Chondrocyte (in vitro differentiated cells): ENCODE results near the gene COLEC11. TPM values are rescaled to one million over a fixed set of nuclear protein-coding genes. Genes with fewer than 3 reads are reported as not detected.

Experiments
- DNase-seq: peaks from one replicate; pipeline ENCODE4 v3.0.0; 2021; ENCODE audit warnings: mixed read lengths, low spot score
- H3K27ac Mint-ChIP-seq: one replicate; pipeline ENCODE4 v1.8.0; 2021; ENCODE audit warnings: mild to moderate bottlenecking, moderate library complexity, mixed read lengths; ENCODE audit not compliant: unreplicated experiment
- H3K27me3 Mint-ChIP-seq: 2 replicates; pipeline ENCODE4 v1.8.0; 2021; ENCODE audit warnings: low read depth, mixed read lengths
- H3K36me3 Mint-ChIP-seq: 2 replicates; pipeline ENCODE4 v1.8.0; 2021; ENCODE audit warnings: low read depth, mixed read lengths
- H3K4me1 Mint-ChIP-seq: 2 replicates; pipeline ENCODE4 v1.8.0; 2021; ENCODE audit warnings: low read depth, mild to moderate bottlenecking, mixed read lengths
- H3K4me3 Mint-ChIP-seq: one replicate; pipeline ENCODE4 v1.8.0; 2021; ENCODE audit warnings: mild to moderate bottlenecking, moderate library complexity, mixed read lengths; ENCODE audit not compliant: unreplicated experiment
- H3K9me3 Mint-ChIP-seq: 2 replicates; pipeline ENCODE4 v1.8.0; 2021; ENCODE audit warnings: low read depth, mixed read lengths
- total RNA-seq: library from RNA; stranded (reverse); gene quantifications from 3 replicates; pipeline ENCODE4 v1.2.1, GENCODE V29; 2021
- TF ChIP-seq, protein P1 (sequence below): fragments of 200-600 bp; sonication (generic); IDR thresholded peaks from 2 replicates; pipeline ENCODE4 v1.5.0; 2021; ENCODE audit warnings: antibody characterized with exemption, mild to moderate bottlenecking, moderate library complexity

COLEC11 gene
- total RNA-seq, 1 donor from 2014 or later, result not detected

DNA sequence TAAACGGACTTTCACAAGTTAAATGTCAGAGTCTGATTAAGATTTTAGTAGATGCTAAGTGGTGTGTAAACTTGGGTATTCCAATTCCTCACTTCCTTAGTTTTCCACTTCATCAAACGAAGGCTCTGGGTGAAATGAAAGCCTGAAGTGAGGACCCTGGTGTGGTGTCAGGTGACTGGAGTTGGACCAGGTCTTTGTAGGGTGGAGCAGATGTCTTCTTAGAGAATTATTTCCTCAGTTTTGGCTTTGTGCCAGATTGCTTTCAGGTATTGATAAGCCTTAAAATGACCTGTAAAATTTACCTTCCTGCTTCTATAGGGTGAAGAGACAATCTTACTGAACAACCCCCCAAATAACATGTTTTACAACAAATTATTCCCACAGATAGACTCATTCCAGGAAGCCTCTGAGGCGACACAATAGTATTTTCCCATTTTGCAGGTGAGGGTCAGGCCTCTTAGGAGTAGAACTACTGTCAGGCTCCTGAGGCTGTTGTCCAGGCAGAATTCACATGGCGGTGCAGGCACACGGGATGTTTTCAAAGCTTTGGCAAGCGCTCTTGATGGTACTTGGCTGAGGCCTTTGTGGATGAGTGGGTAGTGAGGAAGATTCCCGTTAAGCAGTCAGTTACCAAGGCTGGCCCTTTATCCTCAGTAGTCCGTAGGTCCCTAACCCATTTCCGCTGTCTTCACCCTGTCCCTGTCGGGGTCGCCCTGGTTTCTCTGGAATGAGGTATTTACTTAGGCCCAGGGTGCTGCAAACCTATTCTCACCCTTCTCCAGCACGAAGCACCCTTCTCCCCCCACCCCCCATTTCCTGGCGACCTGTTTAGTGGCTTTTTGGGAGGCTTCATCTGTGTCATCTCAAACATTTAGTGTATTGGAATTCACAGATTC, 13.3 kb upstream of the COLEC11 start:
- peak; percentile 33 for DNase-seq
- Mint-ChIP-seq H3K4me3 (no peak overlapping the region), H3K27ac (peak overlapping the region; percentile 17), H3K27me3 (no peaks in the 10 kb centered on the region), H3K4me1 (peaks cover 54% of the 10 kb centered on the region), H3K9me3 (no peaks in the 10 kb centered on the region), H3K36me3 (peaks cover 42% of the 10 kb centered on the region)
- TF ChIP-seq, protein P1, sequence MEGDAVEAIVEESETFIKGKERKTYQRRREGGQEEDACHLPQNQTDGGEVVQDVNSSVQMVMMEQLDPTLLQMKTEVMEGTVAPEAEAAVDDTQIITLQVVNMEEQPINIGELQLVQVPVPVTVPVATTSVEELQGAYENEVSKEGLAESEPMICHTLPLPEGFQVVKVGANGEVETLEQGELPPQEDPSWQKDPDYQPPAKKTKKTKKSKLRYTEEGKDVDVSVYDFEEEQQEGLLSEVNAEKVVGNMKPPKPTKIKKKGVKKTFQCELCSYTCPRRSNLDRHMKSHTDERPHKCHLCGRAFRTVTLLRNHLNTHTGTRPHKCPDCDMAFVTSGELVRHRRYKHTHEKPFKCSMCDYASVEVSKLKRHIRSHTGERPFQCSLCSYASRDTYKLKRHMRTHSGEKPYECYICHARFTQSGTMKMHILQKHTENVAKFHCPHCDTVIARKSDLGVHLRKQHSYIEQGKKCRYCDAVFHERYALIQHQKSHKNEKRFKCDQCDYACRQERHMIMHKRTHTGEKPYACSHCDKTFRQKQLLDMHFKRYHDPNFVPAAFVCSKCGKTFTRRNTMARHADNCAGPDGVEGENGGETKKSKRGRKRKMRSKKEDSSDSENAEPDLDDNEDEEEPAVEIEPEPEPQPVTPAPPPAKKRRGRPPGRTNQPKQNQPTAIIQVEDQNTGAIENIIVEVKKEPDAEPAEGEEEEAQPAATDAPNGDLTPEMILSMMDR, result no peak

DNA sequence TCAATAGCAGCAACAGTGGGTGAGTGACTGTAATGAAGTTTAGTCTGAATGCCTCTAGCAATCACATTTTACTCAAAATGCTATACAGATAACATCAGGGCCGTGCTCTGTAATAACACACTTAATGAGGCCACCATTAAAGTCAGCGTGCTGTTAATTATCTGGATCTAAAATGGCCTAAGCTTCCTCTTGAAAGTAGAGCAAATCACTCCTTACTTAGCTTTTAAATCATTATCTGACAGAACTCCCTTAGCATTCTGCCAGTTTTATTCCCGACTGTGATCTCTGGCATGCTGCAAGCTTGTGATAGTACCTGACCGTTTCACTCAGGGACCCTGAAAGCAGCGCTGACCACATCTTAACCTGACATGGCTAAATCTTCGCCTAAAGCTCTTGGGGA, 10.8 kb upstream of the COLEC11 start:
- Mint-ChIP-seq H3K36me3 (peaks cover 26% of the 10 kb centered on the region), H3K9me3 (no peaks in the 10 kb centered on the region), H3K4me1 (peaks cover 34% of the 10 kb centered on the region), H3K27ac (peak overlapping the region; percentile 45), H3K27me3 (no peaks in the 10 kb centered on the region), H3K4me3 (no peak overlapping the region)
- TF ChIP-seq, protein P1, result no peak
- no peak for DNase-seq

DNA sequence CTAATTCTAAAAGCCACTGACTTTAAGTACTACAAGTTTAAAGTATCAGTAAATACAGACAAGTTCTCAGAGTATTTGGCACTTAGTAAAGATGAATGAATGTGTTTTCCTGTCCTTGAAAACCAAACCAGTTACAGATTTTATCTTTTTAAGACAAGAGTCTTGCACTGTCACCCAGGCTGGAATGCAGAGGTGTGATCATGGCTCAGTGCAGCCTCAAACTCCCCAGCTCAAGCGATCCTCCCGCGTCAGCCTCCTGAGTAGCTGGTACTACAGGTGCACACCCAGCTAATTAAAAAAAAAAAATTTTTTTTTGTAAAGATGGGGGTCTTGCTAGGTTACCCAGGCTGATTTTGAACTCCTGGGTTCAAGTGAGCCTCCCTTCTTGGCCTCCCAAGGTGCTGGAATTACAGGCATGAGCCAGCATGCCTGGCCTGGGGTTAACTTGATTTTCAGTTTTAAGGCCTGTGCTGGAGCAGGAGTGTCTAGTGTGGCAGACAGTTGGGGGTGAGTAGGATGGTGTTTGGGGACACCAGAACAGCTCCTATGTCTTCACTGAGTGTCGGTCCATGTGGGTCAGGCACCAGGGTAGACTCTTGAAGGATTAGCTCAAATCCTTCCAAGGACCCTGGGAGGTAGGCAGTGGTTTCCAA, 10.2 kb upstream of the COLEC11 start:
- TF ChIP-seq, protein P1, result no peak
- peak overlapping the region; percentile 87 for H3K27ac Mint-ChIP-seq
- H3K9me3 Mint-ChIP-seq, result no peaks in the 10 kb centered on the region
- H3K27me3 Mint-ChIP-seq, result no peaks in the 10 kb centered on the region
- H3K4me1 Mint-ChIP-seq, result peaks cover 29% of the 10 kb centered on the region
- no peak for DNase-seq
- peaks cover 21% of the 10 kb centered on the region for H3K36me3 Mint-ChIP-seq
- no peak overlapping the region for H3K4me3 Mint-ChIP-seq

DNA sequence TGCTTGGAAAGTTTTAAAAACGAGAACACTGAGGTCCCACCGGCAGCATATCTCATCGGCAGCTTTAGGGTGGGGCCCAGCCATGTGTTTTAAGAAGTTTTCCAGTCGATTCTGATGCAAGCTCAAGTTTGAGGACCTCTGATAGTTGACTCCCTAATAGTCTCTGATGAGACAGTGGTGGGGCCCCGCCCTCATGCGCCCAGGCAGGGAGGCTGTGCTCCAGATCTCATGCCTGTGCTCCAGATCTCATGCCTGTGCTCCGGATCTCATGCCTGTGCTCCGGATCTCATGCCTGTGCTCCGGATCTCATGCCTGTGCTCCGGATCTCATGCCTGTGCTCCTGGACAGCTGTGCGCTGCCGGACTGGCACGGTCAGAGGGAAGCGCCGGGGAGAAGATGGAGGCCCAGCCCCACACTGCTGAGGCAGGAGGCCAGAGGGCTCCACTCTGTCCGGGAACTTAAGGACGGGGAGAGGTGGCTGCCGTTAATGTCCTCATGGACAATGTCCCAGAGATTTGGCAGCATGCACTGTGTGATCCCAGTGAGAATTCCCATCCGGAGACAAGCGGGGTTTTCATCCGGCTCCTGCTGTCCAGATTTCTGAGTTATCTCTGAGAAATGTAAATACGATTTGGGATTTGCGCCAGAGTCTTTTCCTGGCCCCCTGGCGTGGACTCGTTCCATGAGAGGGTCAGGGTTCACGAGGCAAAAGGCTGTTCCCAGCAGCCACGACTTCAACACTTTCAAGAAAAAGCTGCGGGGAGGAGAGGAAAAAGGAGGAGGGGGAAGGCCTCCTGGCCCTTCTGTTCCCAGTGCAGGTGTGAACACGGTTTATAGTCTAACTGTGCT, 9.4 kb upstream of the COLEC11 start:
- peak; percentile 56 for DNase-seq
- Mint-ChIP-seq H3K9me3 (no peaks in the 10 kb centered on the region), H3K4me1 (peaks cover 26% of the 10 kb centered on the region), H3K27me3 (no peaks in the 10 kb centered on the region), H3K36me3 (peaks cover 15% of the 10 kb centered on the region), H3K27ac (peak overlapping the region; percentile 87), H3K4me3 (peak overlapping the region; percentile 61)
- TF ChIP-seq, protein P1, result no peak

DNA sequence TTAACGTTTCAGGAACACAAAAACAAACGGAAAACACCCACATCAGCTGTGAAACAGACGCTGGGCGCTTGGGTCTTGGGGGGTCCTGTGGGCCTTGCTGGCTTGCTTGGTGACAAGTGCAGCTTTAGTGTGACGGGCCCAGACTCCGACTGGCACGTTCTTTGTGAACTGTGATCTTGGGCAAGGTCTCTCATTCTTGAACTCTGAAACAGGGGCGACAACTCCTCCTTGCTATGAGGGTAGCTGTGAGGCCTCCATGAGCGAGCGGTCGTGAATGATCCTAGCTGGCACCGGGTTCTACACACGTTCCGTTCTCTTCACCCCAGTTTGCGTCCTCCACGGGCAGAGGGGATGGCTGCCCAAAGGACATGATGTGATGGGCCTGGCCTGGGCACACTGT, 8.7 kb upstream of the COLEC11 start:
- H3K27me3 Mint-ChIP-seq, result no peaks in the 10 kb centered on the region
- peaks cover 11% of the 10 kb centered on the region for H3K36me3 Mint-ChIP-seq
- TF ChIP-seq, protein P1, result no peak
- peaks cover 26% of the 10 kb centered on the region for H3K4me1 Mint-ChIP-seq
- no peaks in the 10 kb centered on the region for H3K9me3 Mint-ChIP-seq
- H3K27ac Mint-ChIP-seq, result peak overlapping the region; percentile 22
- peak; percentile 48 for DNase-seq
- no peak overlapping the region for H3K4me3 Mint-ChIP-seq
